Testis (tissue), 2 donors: Measurements from ENCODE around the gene WDR83.

Experiments
- CTCF ChIP-seq, 3 experiments: fragments of 450-650 bp in 2 of 3; fragments of 200-600 bp in 1 of 3; sonication (generic) in 1 of 3; IDR thresholded peaks; one replicate each; pipeline ENCODE4 v1.5.1; 2016 to 2019; ENCODE audit warnings: antibody characterized with exemption in 3 of 3, mild to moderate bottlenecking in 2 of 3, moderate library complexity in 1 of 3
- POLR2A ChIP-seq: fragments of 450-650 bp; IDR thresholded peaks from one replicate; pipeline ENCODE4 v1.6.1; 2017; ENCODE audit warnings: antibody characterized with exemption, mild to moderate bottlenecking, moderate library complexity

- no peak for TF ChIP-seq CTCF (IDR thresholded peaks at IDR 0.05)
- TF ChIP-seq POLR2A: no peak
These were observed 2.3 kb downstream of the WDR83 start for GRCh38 chr19:12668932-12669269.
